Measurements from ENCODE around the gene TIPARP.

GRCh38 chr3:156642750-156643728 is 31.4 kb upstream of the TIPARP start:
- TF ChIP-seq POLR2AphosphoS5 (IDR thresholded peaks at IDR 0.05; ENCODE audit: low read depth, low read length) (no peak), REST (IDR thresholded peaks at IDR 0.05; ENCODE audit: insufficient read depth in 1 of 2, low read depth in 2 of 2, low read length in 2 of 2) (no peak), SIN3A (IDR thresholded peaks at IDR 0.05; ENCODE audit: borderline replicate concordance, insufficient read depth, low read length) (no peak), TAF1 (IDR thresholded peaks at IDR 0.05; ENCODE audit: borderline replicate concordance, insufficient read depth, low read length) (no peak), FOXP2 (optimal IDR thresholded peaks at IDR 0.05; ENCODE audit: borderline replicate concordance, extremely low read depth, extremely low read length, insufficient read depth) (no peak)

Measured in PFSK-1 (cell line).